Measurements from ENCODE around the gene ENGASE. TPM values are rescaled to one million over a fixed set of nuclear protein-coding genes. Genes with fewer than 3 reads are reported as not detected.

ENGASE gene
- total and polyA plus RNA-seq, 2 of the 8 experiments (the other 6 are each of a cell fraction or from before 2014, with no cell fraction given), result 9.3 to 36.1 TPM

DNA sequence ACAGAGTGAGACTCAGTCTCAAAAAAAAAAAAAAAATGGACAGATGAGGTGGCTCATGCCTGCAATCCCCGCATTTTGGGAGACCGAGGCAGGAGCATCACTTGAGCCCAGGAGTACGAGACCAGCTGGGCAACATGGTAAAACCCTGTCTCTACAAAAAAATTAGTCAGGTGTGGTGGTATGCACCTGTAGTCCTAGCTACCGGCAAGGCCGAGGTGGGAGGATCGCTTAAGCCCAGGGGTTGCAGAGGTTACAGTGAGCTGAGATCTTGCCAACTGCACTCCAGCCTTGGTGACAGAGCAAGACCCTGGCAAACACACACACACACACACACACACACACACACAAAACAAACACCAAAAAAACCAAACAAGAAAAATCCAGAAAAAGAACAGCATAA, 7.7 kb upstream of the ENGASE start (continued):
- TF ChIP-seq, protein P1, sequence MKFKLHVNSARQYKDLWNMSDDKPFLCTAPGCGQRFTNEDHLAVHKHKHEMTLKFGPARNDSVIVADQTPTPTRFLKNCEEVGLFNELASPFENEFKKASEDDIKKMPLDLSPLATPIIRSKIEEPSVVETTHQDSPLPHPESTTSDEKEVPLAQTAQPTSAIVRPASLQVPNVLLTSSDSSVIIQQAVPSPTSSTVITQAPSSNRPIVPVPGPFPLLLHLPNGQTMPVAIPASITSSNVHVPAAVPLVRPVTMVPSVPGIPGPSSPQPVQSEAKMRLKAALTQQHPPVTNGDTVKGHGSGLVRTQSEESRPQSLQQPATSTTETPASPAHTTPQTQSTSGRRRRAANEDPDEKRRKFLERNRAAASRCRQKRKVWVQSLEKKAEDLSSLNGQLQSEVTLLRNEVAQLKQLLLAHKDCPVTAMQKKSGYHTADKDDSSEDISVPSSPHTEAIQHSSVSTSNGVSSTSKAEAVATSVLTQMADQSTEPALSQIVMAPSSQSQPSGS (IDR thresholded peaks at IDR 0.05; ENCODE audit: low read length), result no peak
